Gastrocnemius medialis (tissue), 4 donors: ENCODE measurements around the gene KIN.

Experiments
- POLR2A ChIP-seq, 2 donors: fragments of 450-650 bp; IDR thresholded peaks; one replicate each; pipeline ENCODE4 v1.6.1; 2017; ENCODE audit warnings: antibody characterized with exemption in 2 of 2, mild to moderate bottlenecking in 2 of 2, moderate library complexity in 2 of 2
- TF ChIP-seq, protein P1 (sequence below), 5 experiments: fragments of 450-650 bp in 3 of 5; fragments of 200-600 bp in 2 of 5; sonication (generic) in 2 of 5; IDR thresholded peaks in 4 of 5; conservative IDR thresholded peaks in 1 of 5; 1 replicate in 4 of 5; 2 replicates in 1 of 5; pipeline ENCODE4 v1.5.1; 2016 to 2019; ENCODE audit warnings: antibody characterized with exemption in 5 of 5, mild to moderate bottlenecking in 3 of 5, moderate library complexity in 3 of 5

- TF ChIP-seq POLR2A (IDR thresholded peaks at IDR 0.05) = no peak
- TF ChIP-seq, protein P1, sequence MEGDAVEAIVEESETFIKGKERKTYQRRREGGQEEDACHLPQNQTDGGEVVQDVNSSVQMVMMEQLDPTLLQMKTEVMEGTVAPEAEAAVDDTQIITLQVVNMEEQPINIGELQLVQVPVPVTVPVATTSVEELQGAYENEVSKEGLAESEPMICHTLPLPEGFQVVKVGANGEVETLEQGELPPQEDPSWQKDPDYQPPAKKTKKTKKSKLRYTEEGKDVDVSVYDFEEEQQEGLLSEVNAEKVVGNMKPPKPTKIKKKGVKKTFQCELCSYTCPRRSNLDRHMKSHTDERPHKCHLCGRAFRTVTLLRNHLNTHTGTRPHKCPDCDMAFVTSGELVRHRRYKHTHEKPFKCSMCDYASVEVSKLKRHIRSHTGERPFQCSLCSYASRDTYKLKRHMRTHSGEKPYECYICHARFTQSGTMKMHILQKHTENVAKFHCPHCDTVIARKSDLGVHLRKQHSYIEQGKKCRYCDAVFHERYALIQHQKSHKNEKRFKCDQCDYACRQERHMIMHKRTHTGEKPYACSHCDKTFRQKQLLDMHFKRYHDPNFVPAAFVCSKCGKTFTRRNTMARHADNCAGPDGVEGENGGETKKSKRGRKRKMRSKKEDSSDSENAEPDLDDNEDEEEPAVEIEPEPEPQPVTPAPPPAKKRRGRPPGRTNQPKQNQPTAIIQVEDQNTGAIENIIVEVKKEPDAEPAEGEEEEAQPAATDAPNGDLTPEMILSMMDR (IDR thresholded peaks at IDR 0.05 in 4 of 5, conservative IDR thresholded peaks at IDR 0.05 in 1 of 5) = no peak
Measured at GRCh38 chr10:7766241-7766640, 21.6 kb downstream of the KIN start.
